ENCODE measurements around the gene SNW1.
A peak's percentile ranks its signal among the peaks of the same experiment; 100 is the strongest.
"Not testable (repeated sequence)": the region's sequence is repeated elsewhere in the genome, so short reads cannot be mapped to it uniquely, and the experiment has no call there.

SNW1 gene

GRCh38 chr14:77760381-77761204, at the start of gene SNW1:
SNW1 (minus strand) TSS chr14:77761156; CDS start chr14:77761127, 29 bp downstream.
- H3K36me3 Mint-ChIP-seq (ENCODE audit: low read depth) = peaks cover 21% of the 10 kb centered on the region
- H3K9me3 Mint-ChIP-seq = no peaks in the 10 kb centered on the region
- H3K4me3 Mint-ChIP-seq = peak within 1 kb of the TSS; percentile 97
- H3K27me3 Mint-ChIP-seq (ENCODE audit: low read depth) = peaks cover 2% of the 10 kb centered on the region
- H3K4me1 Mint-ChIP-seq (ENCODE audit: low read depth) = peaks cover 33% of the 10 kb centered on the region
- peak; percentile 91 for DNase-seq (ENCODE audit: low spot score)
- peak within 1 kb of the TSS; percentile 97 for H3K27ac Mint-ChIP-seq

GRCh38 chr14:77809011-77809410, 48.1 kb upstream of the SNW1 start:
- DNase-seq (ENCODE audit: low spot score) = no peak
- no peak overlapping the region for H3K4me3 Mint-ChIP-seq
- no peaks in the 10 kb centered on the region for H3K9me3 Mint-ChIP-seq
- peaks cover 4% of the 10 kb centered on the region for H3K4me1 Mint-ChIP-seq (ENCODE audit: low read depth)
- H3K27me3 Mint-ChIP-seq (ENCODE audit: low read depth) = no peaks in the 10 kb centered on the region
- no peak overlapping the region for H3K27ac Mint-ChIP-seq
- no peaks in the 10 kb centered on the region for H3K36me3 Mint-ChIP-seq (ENCODE audit: low read depth)

- Mint-ChIP-seq H3K36me3 (ENCODE audit: low read depth) (no peaks in the 10 kb centered on the region), H3K9me3 (no peaks in the 10 kb centered on the region), H3K4me3 (no peak overlapping the region), H3K27ac (no peak overlapping the region), H3K4me1 (ENCODE audit: low read depth) (peaks cover 4% of the 10 kb centered on the region), H3K27me3 (ENCODE audit: low read depth) (no peaks in the 10 kb centered on the region)
- DNase-seq (ENCODE audit: low spot score) = no peak
These were observed 47.3 kb upstream of the SNW1 start for GRCh38 chr14:77808250-77808649.

GRCh38 chr14:77805706-77806105, 44.8 kb upstream of the SNW1 start:
- Mint-ChIP-seq H3K36me3 (ENCODE audit: low read depth) (no peaks in the 10 kb centered on the region), H3K4me1 (ENCODE audit: low read depth) (no peaks in the 10 kb centered on the region), H3K4me3 (no peak overlapping the region), H3K27ac (no peak overlapping the region), H3K9me3 (no peaks in the 10 kb centered on the region), H3K27me3 (ENCODE audit: low read depth) (no peaks in the 10 kb centered on the region)
- no peak for DNase-seq (ENCODE audit: low spot score)

- Mint-ChIP-seq H3K4me1 (ENCODE audit: low read depth) (peaks cover 3% of the 10 kb centered on the region), H3K4me3 (no peak overlapping the region), H3K9me3 (no peaks in the 10 kb centered on the region), H3K27me3 (ENCODE audit: low read depth) (no peaks in the 10 kb centered on the region), H3K27ac (no peak overlapping the region), H3K36me3 (ENCODE audit: low read depth) (no peaks in the 10 kb centered on the region)
- DNase-seq (ENCODE audit: low spot score) = peak; percentile 6
These were observed 43.6 kb upstream of the SNW1 start for GRCh38 chr14:77804592-77804991.

- H3K36me3 Mint-ChIP-seq (ENCODE audit: low read depth) = no peaks in the 10 kb centered on the region
- peaks cover 3% of the 10 kb centered on the region for H3K27me3 Mint-ChIP-seq (ENCODE audit: low read depth)
- DNase-seq (ENCODE audit: low spot score) = no peak
- no peak overlapping the region for H3K27ac Mint-ChIP-seq
- H3K4me1 Mint-ChIP-seq (ENCODE audit: low read depth) = peaks cover 3% of the 10 kb centered on the region
- peak overlapping the region; percentile 87 for H3K4me3 Mint-ChIP-seq
- H3K9me3 Mint-ChIP-seq = no peaks in the 10 kb centered on the region
These were observed 39.9 kb upstream of the SNW1 start for GRCh38 chr14:77800814-77801213.

GRCh38 chr14:77799863-77800730, 39.1 kb upstream of the SNW1 start, which contains the start of gene ADCK1:
ADCK1 (plus strand) TSS chr14:77800109; CDS start chr14:77818979, 18,870 bp downstream.
- peak; percentile 87 for DNase-seq (ENCODE audit: low spot score)
- Mint-ChIP-seq H3K27me3 (ENCODE audit: low read depth) (peaks cover 3% of the 10 kb centered on the region), H3K9me3 (no peaks in the 10 kb centered on the region), H3K4me3 (peak within 1 kb of the TSS; percentile 87), H3K4me1 (ENCODE audit: low read depth) (peaks cover 3% of the 10 kb centered on the region), H3K36me3 (ENCODE audit: low read depth) (no peaks in the 10 kb centered on the region), H3K27ac (peak within 1 kb of the TSS; percentile 77)

GRCh38 chr14:77799456-77799855, 38.5 kb upstream of the SNW1 start:
- DNase-seq (ENCODE audit: low spot score); H3K4me1 Mint-ChIP-seq (ENCODE audit: low read depth); H3K9me3 Mint-ChIP-seq; H3K36me3 Mint-ChIP-seq (ENCODE audit: low read depth); H3K27me3 Mint-ChIP-seq (ENCODE audit: low read depth): not testable (repeated sequence)
- Mint-ChIP-seq H3K4me3 (peak overlapping the region; percentile 87), H3K27ac (peak overlapping the region; percentile 19)

- Mint-ChIP-seq H3K4me1 (ENCODE audit: low read depth) (no peaks in the 10 kb centered on the region), H3K36me3 (ENCODE audit: low read depth) (no peaks in the 10 kb centered on the region)
- DNase-seq (ENCODE audit: low spot score) = no peak
These were observed 33.4 kb upstream of the SNW1 start for GRCh38 chr14:77794357-77794756.

GRCh38 chr14:77793255-77793654, 32.3 kb upstream of the SNW1 start:
- H3K9me3 Mint-ChIP-seq = not testable (repeated sequence)

More at GRCh38 chr14:77794357-77794756, 33.4 kb upstream of the SNW1 start:
- Mint-ChIP-seq H3K9me3 (no peaks in the 10 kb centered on the region), H3K27me3 (ENCODE audit: low read depth) (peaks cover 10% of the 10 kb centered on the region), H3K27ac (no peak overlapping the region), H3K4me3 (no peak overlapping the region)

GRCh38 chr14:77791225-77791600, 30.3 kb upstream of the SNW1 start:
- peaks cover 9% of the 10 kb centered on the region for H3K27me3 Mint-ChIP-seq (ENCODE audit: low read depth)
- H3K27ac Mint-ChIP-seq = no peak overlapping the region

More at GRCh38 chr14:77793255-77793654, 32.3 kb upstream of the SNW1 start:
- not testable (repeated sequence) for H3K4me1 Mint-ChIP-seq (ENCODE audit: low read depth); H3K27ac Mint-ChIP-seq; H3K4me3 Mint-ChIP-seq; H3K36me3 Mint-ChIP-seq (ENCODE audit: low read depth); DNase-seq (ENCODE audit: low spot score)
- peaks cover 11% of the 10 kb centered on the region for H3K27me3 Mint-ChIP-seq (ENCODE audit: low read depth)

GRCh38 chr14:77790566-77791224, 29.7 kb upstream of the SNW1 start:
- H3K36me3 Mint-ChIP-seq (ENCODE audit: low read depth) = no peaks in the 10 kb centered on the region
- peaks cover 8% of the 10 kb centered on the region for H3K27me3 Mint-ChIP-seq (ENCODE audit: low read depth)
- H3K4me3 Mint-ChIP-seq = no peak overlapping the region
- H3K4me1 Mint-ChIP-seq (ENCODE audit: low read depth) = no peaks in the 10 kb centered on the region
- no peak overlapping the region for H3K27ac Mint-ChIP-seq
- no peaks in the 10 kb centered on the region for H3K9me3 Mint-ChIP-seq
- no peak for DNase-seq (ENCODE audit: low spot score)

More at GRCh38 chr14:77791225-77791600, 30.3 kb upstream of the SNW1 start:
- H3K9me3 Mint-ChIP-seq = no peaks in the 10 kb centered on the region
- H3K4me1 Mint-ChIP-seq (ENCODE audit: low read depth) = no peaks in the 10 kb centered on the region
- H3K36me3 Mint-ChIP-seq (ENCODE audit: low read depth) = no peaks in the 10 kb centered on the region
- no peak overlapping the region for H3K4me3 Mint-ChIP-seq
- no peak for DNase-seq (ENCODE audit: low spot score)

GRCh38 chr14:77786148-77786547, 25.2 kb upstream of the SNW1 start:
- H3K27me3 Mint-ChIP-seq (ENCODE audit: low read depth) = peaks cover 8% of the 10 kb centered on the region
- DNase-seq (ENCODE audit: low spot score) = no peak
- H3K4me1 Mint-ChIP-seq (ENCODE audit: low read depth) = no peaks in the 10 kb centered on the region
- no peak overlapping the region for H3K27ac Mint-ChIP-seq
- no peaks in the 10 kb centered on the region for H3K9me3 Mint-ChIP-seq
- H3K4me3 Mint-ChIP-seq = no peak overlapping the region
- no peaks in the 10 kb centered on the region for H3K36me3 Mint-ChIP-seq (ENCODE audit: low read depth)

Measured in T-helper 2 cell treated with Interferon-gamma antibody and Interleukin-4, amounts not matched to agents 5 μg/mL and 100 μg/mL, for 36 hours (primary cell).